GM12873 (cell line): ENCODE results near the gene CSK.

ENCODE experiments used
- TF ChIP-seq, protein P1 (sequence below): IDR thresholded peaks from 2 replicates; pipeline ENCODE4 v1.5.1; 2012; ENCODE audit warnings: low read depth, mild to moderate bottlenecking, moderate library complexity, low read length, control low read depth; ENCODE audit not compliant: insufficient read depth; ENCODE audit errors: missing control alignments

CSK gene

DNA sequence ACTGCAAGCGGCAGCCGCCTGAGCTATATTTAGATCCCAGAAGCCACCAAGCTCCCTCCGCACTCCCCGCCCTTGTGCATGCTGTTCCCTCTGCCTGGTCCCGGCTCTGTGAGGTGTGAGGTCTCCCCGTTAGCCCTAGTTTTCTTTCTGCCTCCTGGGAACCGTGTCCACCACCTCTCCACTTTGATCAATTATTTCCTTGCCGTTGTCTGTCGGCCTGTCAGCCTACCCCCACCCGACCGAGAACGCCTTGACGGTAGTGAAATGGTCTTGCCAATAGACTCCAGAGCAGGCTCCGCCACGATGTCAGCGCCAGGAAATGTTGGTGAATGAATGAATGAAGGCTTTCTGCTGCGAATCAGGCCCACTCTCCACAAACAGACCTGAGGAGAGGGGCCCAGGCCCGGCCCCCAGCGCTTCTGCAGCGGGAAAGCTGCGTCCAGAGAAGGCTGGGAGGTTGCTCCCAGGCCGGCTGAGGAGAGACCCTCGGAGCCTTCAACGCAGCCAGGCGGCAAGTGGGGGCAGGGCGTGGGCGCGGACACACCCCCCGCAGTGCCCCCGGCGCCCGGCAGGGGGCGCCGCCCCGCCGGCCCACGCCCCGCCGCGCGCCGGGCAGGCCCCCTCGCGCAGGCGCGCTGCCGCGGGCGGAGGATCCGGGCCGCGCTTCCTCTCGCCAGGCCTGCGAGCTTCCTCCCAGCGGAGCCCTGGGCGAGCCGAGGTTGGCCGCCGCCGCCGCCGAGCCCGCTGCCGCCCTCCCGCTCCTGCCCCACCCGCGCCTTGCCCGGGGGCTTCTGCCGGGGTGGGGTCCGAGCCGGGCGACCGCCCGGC lies at the start of gene CSK:
Gene CSK (plus strand): TSS at position 650 of the 828 bp plus-strand sequence. CDS start 16,218 bp downstream, outside the sequence.
- TF ChIP-seq, protein P1, sequence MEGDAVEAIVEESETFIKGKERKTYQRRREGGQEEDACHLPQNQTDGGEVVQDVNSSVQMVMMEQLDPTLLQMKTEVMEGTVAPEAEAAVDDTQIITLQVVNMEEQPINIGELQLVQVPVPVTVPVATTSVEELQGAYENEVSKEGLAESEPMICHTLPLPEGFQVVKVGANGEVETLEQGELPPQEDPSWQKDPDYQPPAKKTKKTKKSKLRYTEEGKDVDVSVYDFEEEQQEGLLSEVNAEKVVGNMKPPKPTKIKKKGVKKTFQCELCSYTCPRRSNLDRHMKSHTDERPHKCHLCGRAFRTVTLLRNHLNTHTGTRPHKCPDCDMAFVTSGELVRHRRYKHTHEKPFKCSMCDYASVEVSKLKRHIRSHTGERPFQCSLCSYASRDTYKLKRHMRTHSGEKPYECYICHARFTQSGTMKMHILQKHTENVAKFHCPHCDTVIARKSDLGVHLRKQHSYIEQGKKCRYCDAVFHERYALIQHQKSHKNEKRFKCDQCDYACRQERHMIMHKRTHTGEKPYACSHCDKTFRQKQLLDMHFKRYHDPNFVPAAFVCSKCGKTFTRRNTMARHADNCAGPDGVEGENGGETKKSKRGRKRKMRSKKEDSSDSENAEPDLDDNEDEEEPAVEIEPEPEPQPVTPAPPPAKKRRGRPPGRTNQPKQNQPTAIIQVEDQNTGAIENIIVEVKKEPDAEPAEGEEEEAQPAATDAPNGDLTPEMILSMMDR: peak; percentile 68

DNA sequence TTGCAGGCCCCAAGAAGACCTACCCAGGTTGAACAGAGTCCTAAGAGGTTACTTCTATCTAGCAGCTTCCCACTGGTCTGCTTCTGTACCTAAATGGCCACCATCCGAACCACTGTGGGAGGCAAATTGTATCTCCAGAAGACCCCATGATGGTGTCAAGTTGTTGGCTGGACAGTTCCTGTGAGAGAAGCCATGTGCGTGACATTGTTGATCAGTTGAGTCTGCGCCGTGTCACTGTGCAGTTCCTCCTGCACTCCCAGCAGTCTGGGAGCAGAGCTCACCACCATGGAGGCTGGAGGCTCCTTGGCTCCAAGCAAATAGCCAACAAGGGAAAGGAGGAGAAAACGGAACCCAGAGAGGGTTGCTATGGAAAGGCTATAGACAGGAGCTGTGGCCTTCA lies 49.0 kb upstream of the CSK start:
- TF ChIP-seq, protein P1: no peak

DNA sequence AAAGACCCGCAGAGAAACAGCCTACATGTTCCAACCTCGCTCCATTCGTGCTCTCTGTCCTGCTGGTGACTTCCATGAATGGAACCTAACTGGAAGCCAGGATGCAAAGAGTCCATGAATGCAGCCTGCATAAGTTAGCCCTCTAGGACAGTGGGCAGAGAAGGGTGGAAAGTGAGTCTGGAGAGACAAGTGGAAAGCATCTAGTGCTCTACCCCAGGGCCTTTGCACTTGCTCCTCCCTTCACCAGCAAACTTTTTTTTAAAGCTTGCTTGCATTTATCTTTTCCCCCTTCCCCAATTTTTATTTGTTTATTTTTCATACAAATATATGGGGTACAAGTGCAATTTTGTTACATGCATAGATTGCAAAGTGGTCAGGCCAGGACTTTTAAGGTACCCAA lies 48.6 kb upstream of the CSK start:
- TF ChIP-seq, protein P1: no peak

DNA sequence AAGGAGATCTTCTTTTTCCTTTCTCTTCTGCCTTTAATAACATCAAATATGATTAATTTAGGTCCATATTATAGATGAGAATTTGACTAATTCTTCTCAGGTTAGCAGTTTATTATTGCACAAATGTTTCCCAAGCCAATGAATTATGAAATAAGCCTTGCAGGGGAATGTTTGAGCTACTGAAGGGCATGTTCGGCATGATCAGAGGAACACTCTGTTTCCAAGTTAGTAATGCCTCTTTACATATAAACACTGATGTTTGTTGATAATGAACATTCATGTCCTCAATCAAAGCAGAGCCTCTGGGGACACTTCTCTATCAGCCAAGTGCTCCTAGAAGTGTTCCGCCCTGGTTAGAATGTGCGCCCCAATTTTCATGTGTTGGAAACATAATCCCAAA lies 46.6 kb upstream of the CSK start:
- TF ChIP-seq, protein P1: no peak

DNA sequence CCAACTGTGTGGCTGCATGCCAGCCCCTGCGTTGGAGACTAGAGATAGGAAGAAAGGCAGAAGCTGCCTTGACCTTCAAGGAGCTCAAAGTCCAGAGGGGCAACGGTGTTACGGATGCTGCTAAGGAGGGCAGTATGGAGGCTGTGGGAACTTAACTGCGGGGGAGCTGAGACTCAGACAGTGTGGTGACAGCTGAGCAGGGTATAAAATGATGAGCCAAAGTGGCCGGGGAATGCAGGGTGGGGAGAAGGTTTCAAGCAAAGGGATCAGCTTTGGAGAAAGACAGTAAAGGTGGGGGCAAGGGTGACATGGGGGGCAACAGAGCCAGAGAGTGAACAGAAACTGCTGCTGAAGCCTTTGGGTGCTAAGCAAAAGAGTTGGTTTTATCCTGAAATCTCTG lies 39.5 kb upstream of the CSK start:
- TF ChIP-seq, protein P1: no peak

DNA sequence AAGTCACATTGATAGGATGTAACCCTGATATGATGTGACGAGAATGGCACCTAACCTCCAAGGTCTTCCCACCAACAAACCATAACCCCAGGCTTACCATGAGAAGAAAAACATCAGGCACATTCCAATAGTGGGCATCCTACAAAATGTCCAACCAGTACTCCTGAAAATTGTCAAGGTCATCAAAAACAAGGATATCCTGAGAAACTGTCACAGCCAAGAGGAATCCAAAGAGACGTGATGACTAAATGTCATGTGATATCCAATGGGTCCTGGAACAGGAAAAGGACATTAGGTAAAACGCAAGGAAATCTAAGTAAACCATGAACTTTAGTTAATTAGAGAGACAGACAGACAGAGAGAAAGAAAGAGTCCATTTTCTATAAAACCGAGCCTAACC lies 35.5 kb upstream of the CSK start:
- TF ChIP-seq, protein P1: no peak

DNA sequence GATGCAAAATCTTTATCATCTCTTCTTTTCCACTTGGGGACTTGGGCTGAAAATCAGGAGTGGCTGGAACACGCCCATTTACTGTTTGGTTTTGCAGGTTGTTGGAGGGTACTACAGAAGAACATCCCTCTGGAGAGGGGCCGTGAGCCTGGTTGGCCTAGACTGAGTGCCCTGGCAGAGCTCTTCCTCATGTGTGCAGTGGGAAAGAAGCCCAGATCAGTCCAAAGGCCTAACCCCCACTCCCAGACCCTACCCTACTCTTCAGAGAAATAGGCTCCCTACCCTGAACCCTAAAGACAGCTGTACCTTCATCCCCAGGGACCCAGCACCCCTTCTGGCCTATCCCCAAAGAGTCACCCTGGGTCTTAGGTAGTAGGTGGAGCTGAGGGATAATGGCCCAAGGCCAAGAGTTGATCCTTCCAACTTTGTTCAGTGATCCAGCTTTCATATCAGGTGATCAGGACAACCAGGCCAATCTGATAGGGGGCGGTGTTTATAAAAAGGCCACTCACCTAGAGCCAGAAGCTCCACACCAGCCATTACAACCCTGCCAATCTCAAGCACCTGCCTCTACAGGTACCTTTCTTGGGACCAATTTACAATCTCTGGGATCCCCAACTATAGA lies 33.4 kb upstream of the CSK start, which contains the start of gene CYP1A2:
Gene CYP1A2 (plus strand): TSS at position 524 of the 625 bp plus-strand sequence. CDS start 894 bp downstream, outside the sequence.
- TF ChIP-seq, protein P1: no peak
